T-helper 2 cell (primary cell): Measurements from ENCODE around the gene LPGAT1.
"Not testable (repeated sequence)": the region's sequence is repeated elsewhere in the genome, so short reads cannot be mapped to it uniquely, and the experiment has no call there.

Experiments used
- DNase-seq, 5 experiments: peaks; one replicate each; pipeline versions ENCODE4 v3.0.0 to v3.0.0-alpha.2; 2012 to 2022

LPGAT1 gene

GRCh38 chr1:211699059-211699458 is 131.5 kb downstream of the LPGAT1 start:
- DNase-seq, result no peak

- DNase-seq, result peak; percentile 56 to 73 (median 69)
Measured at GRCh38 chr1:211698161-211699026, 132.2 kb downstream of the LPGAT1 start.

- DNase-seq, result no peak
Measured at GRCh38 chr1:211697356-211697755, 133.2 kb downstream of the LPGAT1 start.

- peak in 1 of 5 experiments; percentile 41 for DNase-seq
Measured at GRCh38 chr1:211695135-211695816, 135.3 kb downstream of the LPGAT1 start.

GRCh38 chr1:211693911-211694310 is 136.7 kb downstream of the LPGAT1 start:
- not testable (repeated sequence) for DNase-seq
